Stomach (tissue), 9 donors: ENCODE results near the gene MLLT11. TPM values are rescaled to one million over a fixed set of nuclear protein-coding genes. Genes with fewer than 3 reads are reported as not detected.

Source experiments
- DNase-seq, 2 donors: peaks; one replicate each; pipeline versions ENCODE4 v3.0.0 to v3.0.0-alpha.2; 2013 to 2019
- H3K27ac ChIP-seq, 5 donors: fragments of 200-600 bp in 4 of 5; sonication (generic) in 4 of 5; one replicate each; pipeline ENCODE4 v1.5.1; 2013 to 2019; ENCODE audit warnings: mild to moderate bottlenecking in 1 of 5, moderate library complexity in 1 of 5
- H3K27me3 ChIP-seq, 3 donors: fragments of 200-600 bp; sonication (generic); one replicate each; pipeline ENCODE4 v1.5.1; 2017 to 2019; ENCODE audit warnings: mixed run types in 1 of 3
- H3K36me3 ChIP-seq, 4 donors: fragments of 200-600 bp; sonication (generic); 1 replicate in 3 of 4; 2 replicates in 1 of 4; pipeline ENCODE4 v1.5.1; 2016 to 2019
- H3K4me1 ChIP-seq, 4 donors: fragments of 200-600 bp; sonication (generic); one replicate each; pipeline ENCODE4 v1.5.1; 2016 to 2019
- H3K4me3 ChIP-seq, 4 donors: fragments of 200-600 bp; sonication (generic) in 3 of 4; one replicate each; pipeline ENCODE4 v1.5.1; 2016 to 2019; ENCODE audit warnings: mild to moderate bottlenecking in 1 of 4
- H3K9me3 ChIP-seq, 4 donors: fragments of 200-600 bp; sonication (generic); one replicate each; pipeline ENCODE4 v1.5.1; 2016 to 2019
- CTCF ChIP-seq, 7 experiments: fragments of 450-650 bp in 4 of 7; fragments of 200-600 bp in 3 of 7; sonication (generic) in 3 of 7; IDR thresholded peaks; one replicate each; pipeline ENCODE4 v1.5.1; 2016 to 2019; ENCODE audit warnings: antibody characterized with exemption in 7 of 7, control low read depth in 2 of 7, mild to moderate bottlenecking in 1 of 7
- EP300 ChIP-seq: sonication (generic); formaldehyde crosslinking; IDR thresholded peaks from one replicate; pipeline ENCODE4 v1.6.1; 2017; ENCODE audit warnings: antibody characterized with exemption
- POLR2A ChIP-seq, 4 donors: fragments of 450-650 bp; IDR thresholded peaks; one replicate each; pipeline ENCODE4 v1.6.1; 2016; ENCODE audit warnings: antibody characterized with exemption in 4 of 4, control low read depth in 2 of 4, mild to moderate bottlenecking in 1 of 4, moderate library complexity in 1 of 4
- POLR2AphosphoS5 ChIP-seq, 3 donors: sonication (generic); formaldehyde crosslinking; IDR thresholded peaks; one replicate each; pipeline ENCODE4 v1.6.1; 2016; ENCODE audit warnings: antibody characterized with exemption in 3 of 3
- WGBS, 5 donors: extraction: QIAGEN DNeasy Blood & Tissue Kit in 3 of 5; methylation state at CpG; one replicate each; pipeline versions ENCODE4 v1.1.5 to v1.1.7; 2013 to 2018; 5-methylcytosine and 5-hydroxymethylcytosine counted together
- intact Hi-C: fragments of 100-400 bp; cut with DNase I; formaldehyde crosslinking; loops from one replicate; pipeline ENCODE4 v1.15.1; 2023; ENCODE audit warnings: low total_unique reads
- polyA plus RNA-seq, 3 donors: library from polyadenylated mRNA; stranded (reverse); fragments of 200-250 nt; gene quantifications; one replicate each; pipeline ENCODE4 v1.2.3, GENCODE V29; 2013
- total RNA-seq, 5 donors: library from RNA; depleted of rRNA; stranded (reverse); fragments of >200 nt; gene quantifications; one replicate each; pipeline versions ENCODE4 v1.1.0 to v1.2.3, GENCODE V29; 2014 to 2016
- donor health status: healthy with polysubstance abuse.
- donor health status: Bipolar disorder and iron deficiency.
- donor health status: healthy.

Gene MLLT11
- total and polyA plus RNA-seq, 8 donors = 0.72 to 14.0 (median 1.9) TPM; not detected in 2

DNA sequence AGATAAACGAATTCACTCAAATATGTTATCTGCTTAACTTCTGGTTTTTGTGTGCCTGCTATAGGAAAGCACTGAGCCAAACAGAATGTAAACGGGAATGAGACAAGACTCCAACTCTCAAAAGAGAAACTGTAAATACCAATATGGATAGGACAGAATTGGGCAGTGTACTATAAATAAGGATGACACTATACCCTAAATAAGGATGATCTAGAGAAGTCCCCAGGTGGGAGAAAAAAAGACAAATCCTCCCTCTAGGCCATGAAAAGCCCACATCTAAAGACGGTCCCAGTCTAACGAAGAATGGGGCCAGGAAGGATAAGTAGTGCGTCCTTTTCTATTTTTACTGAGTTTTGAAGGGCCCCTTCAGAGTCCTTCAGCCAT is 8.9 kb downstream of the MLLT11 start:
- H3K4me3 ChIP-seq = no peak overlapping the region
- H3K4me1 ChIP-seq = peaks cover 12 to 29% (median 20%) of the 10 kb centered on the region in 4 donors
- no peaks in the 10 kb centered on the region for H3K27me3 ChIP-seq
- peak overlapping the region in 4 of 5 donors; percentile 98 to 99 (median 99) for H3K27ac ChIP-seq
- 63 to 73% (median 66%) methylated on average over 5 of the region's 5 CpGs for WGBS, 5 donors
- intact Hi-C loops = no loop called here
- no peaks in the 10 kb centered on the region for H3K9me3 ChIP-seq
- H3K36me3 ChIP-seq = peaks cover 0 to 5% (median 3%) of the 10 kb centered on the region in 4 donors
- TF ChIP-seq CTCF (IDR thresholded peaks at IDR 0.05) = no peak
- DNase-seq = no peak

- H3K36me3 ChIP-seq = peaks cover 0 to 14% (median 12%) of the 10 kb centered on the region in 4 donors
- peak; percentile 92 to 97 for DNase-seq
- H3K4me1 ChIP-seq = peaks cover 12 to 29% (median 20%) of the 10 kb centered on the region in 4 donors
- no peaks in the 10 kb centered on the region for H3K9me3 ChIP-seq
- peak within 1 kb of the TSS; percentile 64 to 83 (median 76) for H3K4me3 ChIP-seq
- 0 to 1% (median 0%) methylated on average over 44 to 50 of the region's 50 CpGs for WGBS, 5 donors
- TF ChIP-seq POLR2A (IDR thresholded peaks at IDR 0.05) = peak in 1 of 4 donors; percentile 85
- peak; percentile 23 to 92 (median 90) for TF ChIP-seq POLR2AphosphoS5 (IDR thresholded peaks at IDR 0.05)
- TF ChIP-seq CTCF (IDR thresholded peaks at IDR 0.05) = peak in 5 of 7 experiments; percentile 63 to 94 (median 91)
- peak; percentile 40 for TF ChIP-seq EP300
- peak within 1 kb of the TSS; percentile 97 to 99 (median 99) for H3K27ac ChIP-seq
- no peaks in the 10 kb centered on the region for H3K27me3 ChIP-seq
- intact Hi-C loops = no loop called here
These were observed 10.5 kb downstream of the MLLT11 start, which contains the start of gene GABPB2 for GRCh38 chr1:151070474-151071276. GABPB2 (plus strand) TSS chr1:151070761; CDS start chr1:151088190, 17,429 bp downstream.

DNA sequence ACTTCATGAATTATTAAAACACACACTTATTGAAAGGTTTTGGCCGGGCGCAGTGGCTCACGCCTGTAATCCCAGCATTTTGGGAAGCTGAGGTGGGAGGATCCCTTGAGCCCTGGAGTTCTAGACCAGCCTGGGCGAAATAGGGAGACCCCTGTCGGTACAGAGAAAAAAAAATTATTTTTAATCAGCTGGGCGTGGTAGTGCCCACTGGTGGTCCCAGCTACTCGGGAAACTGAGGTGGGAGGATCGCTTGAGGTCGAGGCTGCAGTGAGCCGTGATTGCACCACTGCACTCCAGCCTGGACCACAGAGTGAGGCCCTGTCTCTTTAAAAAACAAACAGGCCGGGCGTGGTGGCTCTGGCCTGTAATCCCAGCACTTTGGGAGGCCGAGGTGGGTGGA is 12.0 kb downstream of the MLLT11 start:
- intact Hi-C loops = no loop called here

More for the DNA sequence above, 12.0 kb downstream of the MLLT11 start:
- WGBS, 5 donors = 71 to 78% (median 73%) methylated on average over 13 of the region's 13 CpGs
- Histone ChIP-seq H3K27ac (peak overlapping the region in 4 of 5 donors; percentile 98 to 99 (median 99)), H3K27me3 (no peaks in the 10 kb centered on the region), H3K4me3 (no peak overlapping the region), H3K36me3 (peaks cover 0 to 14% (median 12%) of the 10 kb centered on the region in 4 donors), H3K9me3 (no peaks in the 10 kb centered on the region), H3K4me1 (peaks cover 12 to 29% (median 20%) of the 10 kb centered on the region in 4 donors)
- no peak for DNase-seq
- TF ChIP-seq CTCF (IDR thresholded peaks at IDR 0.05) (no peak), EP300 (no peak), POLR2A (IDR thresholded peaks at IDR 0.05) (no peak), POLR2AphosphoS5 (IDR thresholded peaks at IDR 0.05) (no peak)
